Endothelial cell of umbilical vein (primary cell): ENCODE results near the gene MRPL48. TPM values are rescaled to one million over a fixed set of nuclear protein-coding genes. Genes with fewer than 3 reads are reported as not detected.

ENCODE experiments used
- BruUV-seq: library from RNA; stranded (reverse); fragments of 400-500 nt; replicated peaks from 2 replicates; lab custom pipeline; 2021; lab: Mats Ljungman, UMichigan
- CTCF ChIA-PET: fragments of 300-600, 350-600 bp; sonication (Branson Sonifier 250); formaldehyde crosslinking; loops from one replicate; lab custom pipeline; 2021; ENCODE audit warnings: antibody characterized with exemption, inconsistent platforms; lab: Charles Lee
- POLR2A ChIA-PET: fragments of 300-600, 350-600 bp; sonication (Branson Sonifier 250); formaldehyde crosslinking; loops from one replicate; lab custom pipeline; 2021; ENCODE audit warnings: antibody characterized with exemption, inconsistent platforms; lab: Charles Lee
- DNase-seq: peaks from one replicate; pipeline ENCODE4 v3.0.0-alpha.2; 2011; ENCODE audit warnings: low read depth, low spot score
- FAIRE-seq: peaks from 2 replicates; lab custom pipeline; 2011; peaks lifted over from hg19 to GRCh38; lab: Jason Lieb, UNC
- H2AFZ ChIP-seq: 2 replicates; pipeline ENCODE4 v1.6.0; 2012; ENCODE audit warnings: low read depth, low read length, control low read depth, inconsistent platforms
- H3K27ac ChIP-seq: 2 replicates; pipeline ENCODE4 v1.5.1; 2011; ENCODE audit warnings: low read depth, mild to moderate bottlenecking, control low read depth, low read length, moderate library complexity; ENCODE audit not compliant: insufficient read depth
- H3K27me3 ChIP-seq, 2 experiments: 2 replicates each; pipeline versions ENCODE4 v1.6.0 to v1.6.1; 2011; ENCODE audit warnings: low read length in 2 of 2, mixed read lengths in 1 of 2; ENCODE audit not compliant: control insufficient read depth in 2 of 2, insufficient read depth in 2 of 2
- H3K36me3 ChIP-seq, 2 experiments: 2 replicates in 1 of 2; 3 replicates in 1 of 2; pipeline ENCODE4 v1.5.1; 2011; ENCODE audit warnings: low read length in 2 of 2, mild to moderate bottlenecking in 1 of 2, moderate library complexity in 1 of 2; ENCODE audit not compliant: control insufficient read depth in 2 of 2, insufficient read depth in 2 of 2; ENCODE audit errors: extremely low read depth in 1 of 2
- H3K4me1 ChIP-seq: 3 replicates; pipeline ENCODE4 v1.5.1; 2011; ENCODE audit warnings: mild to moderate bottlenecking, low read length; ENCODE audit not compliant: control insufficient read depth, insufficient read depth; ENCODE audit errors: extremely low read depth
- H3K4me2 ChIP-seq: 2 replicates; pipeline ENCODE4 v1.6.1; 2011; ENCODE audit warnings: low read length, control low read depth, mixed read lengths; ENCODE audit not compliant: insufficient read depth
- H3K4me3 ChIP-seq, 3 experiments: fragments of 200-600 bp in 1 of 3; sonication (generic), shearing (Covaris generic) in 1 of 3; replicated peaks in 1 of 3; 2 replicates each; pipeline ENCODE4 v1.5.1; 2011 to 2016; ENCODE audit warnings: control low read depth in 3 of 3, low read length in 3 of 3, mild to moderate bottlenecking in 2 of 3, inconsistent platforms in 1 of 3, low read depth in 1 of 3, moderate library complexity in 1 of 3; ENCODE audit not compliant: insufficient read depth in 1 of 3
- H3K79me2 ChIP-seq: 2 replicates; pipeline ENCODE4 v1.6.0; 2012; ENCODE audit warnings: low read length, inconsistent platforms; ENCODE audit not compliant: control insufficient read depth, insufficient read depth
- H3K9ac ChIP-seq: replicated peaks from 2 replicates; pipeline ENCODE3; 2011; ENCODE audit warnings: low read length, control low read depth; ENCODE audit not compliant: insufficient read depth; ENCODE audit errors: extremely low read depth
- H3K9me1 ChIP-seq: replicated peaks from 3 replicates; pipeline ENCODE4 v1.6.0; 2011; ENCODE audit warnings: mild to moderate bottlenecking, low read length; ENCODE audit not compliant: control insufficient read depth, insufficient read depth; ENCODE audit errors: extremely low read depth
- H3K9me3 ChIP-seq: replicated peaks from 2 replicates; pipeline ENCODE4 v1.5.1; 2012; ENCODE audit warnings: low read length, inconsistent platforms; ENCODE audit not compliant: control insufficient read depth, insufficient read depth
- H4K20me1 ChIP-seq: replicated peaks from 2 replicates; pipeline ENCODE3; 2011; ENCODE audit warnings: mild to moderate bottlenecking, low read length; ENCODE audit not compliant: control insufficient read depth, insufficient read depth; ENCODE audit errors: extremely low read depth
- EZH2 ChIP-seq: IDR thresholded peaks from 2 replicates; pipeline ENCODE4 v1.6.1; 2012; ENCODE audit warnings: borderline replicate concordance, low read depth, mild to moderate bottlenecking, moderate library complexity, low read length, inconsistent platforms; ENCODE audit not compliant: severe bottlenecking
- FOS ChIP-seq: IDR thresholded peaks from 2 replicates; pipeline ENCODE4 v1.6.1; 2011; ENCODE audit warnings: mild to moderate bottlenecking, low read length, moderate library complexity, borderline replicate concordance; ENCODE audit not compliant: insufficient read depth
- GATA2 ChIP-seq: IDR thresholded peaks from 2 replicates; pipeline ENCODE4 v1.7.0; 2011; ENCODE audit warnings: low read depth, mild to moderate bottlenecking, moderate library complexity, mixed read lengths, low read length; ENCODE audit not compliant: insufficient read length, insufficient read depth
- JUN ChIP-seq: IDR thresholded peaks from 2 replicates; pipeline ENCODE4 v1.6.1; 2011; ENCODE audit warnings: borderline replicate concordance, low read depth; ENCODE audit not compliant: insufficient read length, insufficient read depth
- MAX ChIP-seq: IDR thresholded peaks from 2 replicates; pipeline ENCODE4 v1.6.1; 2011; ENCODE audit not compliant: insufficient read depth, insufficient read length
- MYC ChIP-seq: IDR thresholded peaks from one replicate; pipeline ENCODE4 v1.6.1; 2011; ENCODE audit warnings: mild to moderate bottlenecking, low read depth, low read length
- POLR2A ChIP-seq: IDR thresholded peaks from 2 replicates; pipeline ENCODE4 v1.6.1; 2012; ENCODE audit warnings: low read depth, mild to moderate bottlenecking, control low read depth, low read length
- POLR2AphosphoS5 ChIP-seq: IDR thresholded peaks from 2 replicates; pipeline ENCODE4 v1.6.1; 2012; ENCODE audit warnings: low read depth, mild to moderate bottlenecking, control low read depth, low read length, moderate library complexity; ENCODE audit not compliant: insufficient read depth
- dilution Hi-C: fragments of 300-500 bp; cut with MboI; formaldehyde crosslinking; loops from one replicate; pipeline ENCODE4 v1.15.0; 2019; ENCODE audit warnings: low sequenced_read_pairs; ENCODE audit not compliant: extremely low pct_ligation_motif_present
- intact Hi-C: fragments of 100-400 bp; cut with micrococcal nuclease; formaldehyde crosslinking; loops from one replicate; pipeline ENCODE4 v1.10.0; 2022
- polyA plus RNA-seq, 4 experiments: library from polyadenylated mRNA; depleted of rRNA in 3 of 4; stranded (reverse) in 3 of 4; unstranded in 1 of 4; fragments of >200 nt; gene quantifications; 2 replicates each; pipeline versions ENCODE4 v1.2.1 to v1.2.3, GENCODE V29; 2011 to 2012; ENCODE audit warnings: missing spikeins in 1 of 4
- total RNA-seq: library from RNA; stranded (reverse); gene quantifications from 2 replicates; pipeline ENCODE4 v1.2.3, GENCODE V29; 2021
- TF ChIP-seq, protein P1 (sequence below), 2 donors: IDR thresholded peaks; 1 replicate in 1 of 2; 2 replicates in 1 of 2; pipeline ENCODE4 v1.5.1; 2011; ENCODE audit warnings: low read length in 2 of 2, mild to moderate bottlenecking in 2 of 2, moderate library complexity in 2 of 2, control low read depth in 1 of 2, inconsistent platforms in 1 of 2, low read depth in 1 of 2; ENCODE audit not compliant: insufficient read depth in 1 of 2; ENCODE audit errors: extremely low read depth in 1 of 2

MRPL48 gene
- total and polyA plus RNA-seq, 2 donors (not counting 3 experiments of a cell fraction or from before 2014, with no cell fraction given): 25.0 to 38.3 TPM

DNA sequence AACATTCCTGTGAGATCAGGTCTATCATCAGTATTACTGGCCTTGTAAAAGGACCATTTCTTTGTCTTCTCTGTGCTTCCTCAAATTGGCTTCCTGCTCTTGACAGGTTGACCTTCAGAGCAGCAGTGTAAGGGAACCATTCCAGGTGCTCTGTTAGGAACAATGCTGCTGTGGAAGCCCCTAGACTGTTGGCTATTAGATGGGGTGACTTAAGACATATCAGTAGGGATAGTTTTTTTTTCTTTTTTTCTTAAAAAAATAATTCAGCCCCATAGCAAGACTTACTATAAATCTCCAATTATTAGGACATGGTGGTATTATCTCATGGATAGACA, 51.4 kb downstream of the MRPL48 start:
- Histone ChIP-seq H3K79me2 (no peaks in the 10 kb centered on the region), H3K4me3 (no peak overlapping the region), H4K20me1 (no peaks in the 10 kb centered on the region), H3K9ac (no peak overlapping the region), H3K4me2 (no peak overlapping the region), H3K27me3 (no peaks in the 10 kb centered on the region), H3K27ac (no peak overlapping the region), H2AFZ (no peak overlapping the region), H3K9me3 (no peaks in the 10 kb centered on the region), H3K4me1 (no peaks in the 10 kb centered on the region), H3K36me3 (peaks cover 0 to 3% of the 10 kb centered on the region in 2 experiments), H3K9me1 (no peaks in the 10 kb centered on the region)
- no TSS peak for BruUV-seq
- intact Hi-C loops (no loop called here), dilution Hi-C loops (no loop called here)
- TF ChIP-seq JUN (no peak), MAX (no peak), FOS (no peak), POLR2A (no peak), GATA2 (no peak), MYC (no peak), POLR2AphosphoS5 (no peak), EZH2 (no peak)
- TF ChIP-seq, protein P1, sequence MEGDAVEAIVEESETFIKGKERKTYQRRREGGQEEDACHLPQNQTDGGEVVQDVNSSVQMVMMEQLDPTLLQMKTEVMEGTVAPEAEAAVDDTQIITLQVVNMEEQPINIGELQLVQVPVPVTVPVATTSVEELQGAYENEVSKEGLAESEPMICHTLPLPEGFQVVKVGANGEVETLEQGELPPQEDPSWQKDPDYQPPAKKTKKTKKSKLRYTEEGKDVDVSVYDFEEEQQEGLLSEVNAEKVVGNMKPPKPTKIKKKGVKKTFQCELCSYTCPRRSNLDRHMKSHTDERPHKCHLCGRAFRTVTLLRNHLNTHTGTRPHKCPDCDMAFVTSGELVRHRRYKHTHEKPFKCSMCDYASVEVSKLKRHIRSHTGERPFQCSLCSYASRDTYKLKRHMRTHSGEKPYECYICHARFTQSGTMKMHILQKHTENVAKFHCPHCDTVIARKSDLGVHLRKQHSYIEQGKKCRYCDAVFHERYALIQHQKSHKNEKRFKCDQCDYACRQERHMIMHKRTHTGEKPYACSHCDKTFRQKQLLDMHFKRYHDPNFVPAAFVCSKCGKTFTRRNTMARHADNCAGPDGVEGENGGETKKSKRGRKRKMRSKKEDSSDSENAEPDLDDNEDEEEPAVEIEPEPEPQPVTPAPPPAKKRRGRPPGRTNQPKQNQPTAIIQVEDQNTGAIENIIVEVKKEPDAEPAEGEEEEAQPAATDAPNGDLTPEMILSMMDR (IDR thresholded peaks at IDR 0.05; ENCODE audit: extremely low read depth in 1 of 2, insufficient read depth in 1 of 2, low read depth in 1 of 2, low read length in 2 of 2): no peak
- ChIA-PET CTCF (no interaction called here), POLR2A (no interaction called here)
- DNase-seq (no peak), FAIRE-seq (no peak)
